Activated T-helper 17 cell treated with anti-CD3 and anti-CD28 coated beads, Interleukin-2, amount 50 U/mL, for 72 hours (primary cell): ENCODE data around the gene SLC1A6. TPM values are rescaled to one million over a fixed set of nuclear protein-coding genes. Genes with fewer than 3 reads are reported as not detected.
"Not testable (repeated sequence)": the region's sequence is repeated elsewhere in the genome, so short reads cannot be mapped to it uniquely, and the experiment has no call there.

Experiments used
- ATAC-seq: fragments of 150-1000 bp; cut with Tn5 transposase; replicated peaks from 2 replicates; pipeline ENCODE4 v1.10.0; 2021; ENCODE audit warnings: mild to moderate bottlenecking, moderate library complexity
- H3K27ac Mint-ChIP-seq: one replicate; pipeline ENCODE4 v1.8.0; 2022; ENCODE audit warnings: mixed read lengths
- H3K27me3 Mint-ChIP-seq: one replicate; pipeline ENCODE4 v1.8.0; 2022; ENCODE audit warnings: mixed read lengths
- H3K36me3 Mint-ChIP-seq: one replicate; pipeline ENCODE4 v1.8.0; 2022; ENCODE audit warnings: low read depth, mild to moderate bottlenecking, mixed read lengths
- H3K4me1 Mint-ChIP-seq: one replicate; pipeline ENCODE4 v1.8.0; 2022; ENCODE audit warnings: mixed read lengths
- H3K4me3 Mint-ChIP-seq: one replicate; pipeline ENCODE4 v1.8.0; 2022; ENCODE audit warnings: mild to moderate bottlenecking, mixed read lengths
- H3K9me3 Mint-ChIP-seq: one replicate; pipeline ENCODE4 v1.8.0; 2022; ENCODE audit warnings: mixed read lengths
- total RNA-seq, 2 donors: library from RNA; stranded (reverse); gene quantifications; one replicate each; pipeline ENCODE4 v1.2.3, GENCODE V29; 2022

The SLC1A6 gene
- total RNA-seq, 2 donors from 2014 or later = not detected

- Mint-ChIP-seq H3K27ac (no peak overlapping the region), H3K9me3 (no peaks in the 10 kb centered on the region), H3K27me3 (peaks cover 56% of the 10 kb centered on the region), H3K4me1 (no peaks in the 10 kb centered on the region), H3K36me3 (no peaks in the 10 kb centered on the region), H3K4me3 (no peak overlapping the region)
- ATAC-seq = no peak
These were observed 2.5 kb downstream of the SLC1A6 start for GRCh38 chr19:14977128-14977527.

DNA sequence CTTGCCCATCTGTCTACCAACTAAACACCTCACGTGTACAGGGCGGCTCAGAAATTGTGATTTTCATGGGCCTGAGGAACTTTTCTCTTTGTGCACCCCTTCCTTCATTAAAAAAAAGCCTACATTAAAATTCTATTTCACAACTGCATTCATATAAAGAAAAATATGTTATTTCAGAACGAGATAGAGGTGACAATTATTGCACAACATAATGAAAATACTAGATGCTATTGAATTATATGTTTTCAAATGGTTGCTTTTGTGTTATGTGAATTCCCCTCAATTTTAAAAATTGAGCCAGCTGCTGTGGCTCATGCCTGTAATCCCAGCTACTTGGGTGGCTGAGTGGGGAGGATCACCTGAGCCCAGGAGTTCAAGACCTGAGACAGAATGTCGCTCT lies 5.2 kb downstream of the SLC1A6 start:
- no peaks in the 10 kb centered on the region for H3K4me1 Mint-ChIP-seq
- no peak overlapping the region for H3K4me3 Mint-ChIP-seq
- H3K27me3 Mint-ChIP-seq = peaks cover 47% of the 10 kb centered on the region
- ATAC-seq = no peak
- H3K9me3 Mint-ChIP-seq = no peaks in the 10 kb centered on the region
- H3K36me3 Mint-ChIP-seq = no peaks in the 10 kb centered on the region
- no peak overlapping the region for H3K27ac Mint-ChIP-seq

GRCh38 chr19:14972676-14973075 lies 7.0 kb downstream of the SLC1A6 start:
- Mint-ChIP-seq H3K9me3 (no peaks in the 10 kb centered on the region), H3K27ac (no peak overlapping the region), H3K4me1 (no peaks in the 10 kb centered on the region), H3K36me3 (no peaks in the 10 kb centered on the region), H3K4me3 (no peak overlapping the region), H3K27me3 (peaks cover 37% of the 10 kb centered on the region)
- no peak for ATAC-seq

GRCh38 chr19:14971474-14971873 lies 8.2 kb downstream of the SLC1A6 start:
- Mint-ChIP-seq H3K4me3 (no peak overlapping the region), H3K36me3 (no peaks in the 10 kb centered on the region), H3K4me1 (no peaks in the 10 kb centered on the region), H3K27me3 (peaks cover 29% of the 10 kb centered on the region), H3K27ac (no peak overlapping the region), H3K9me3 (no peaks in the 10 kb centered on the region)
- ATAC-seq = no peak

GRCh38 chr19:14968247-14968646 lies 11.4 kb downstream of the SLC1A6 start:
- Mint-ChIP-seq H3K4me1 (no peaks in the 10 kb centered on the region), H3K36me3 (no peaks in the 10 kb centered on the region), H3K4me3 (no peak overlapping the region), H3K27ac (no peak overlapping the region), H3K27me3 (peaks cover 19% of the 10 kb centered on the region), H3K9me3 (no peaks in the 10 kb centered on the region)
- no peak for ATAC-seq

DNA sequence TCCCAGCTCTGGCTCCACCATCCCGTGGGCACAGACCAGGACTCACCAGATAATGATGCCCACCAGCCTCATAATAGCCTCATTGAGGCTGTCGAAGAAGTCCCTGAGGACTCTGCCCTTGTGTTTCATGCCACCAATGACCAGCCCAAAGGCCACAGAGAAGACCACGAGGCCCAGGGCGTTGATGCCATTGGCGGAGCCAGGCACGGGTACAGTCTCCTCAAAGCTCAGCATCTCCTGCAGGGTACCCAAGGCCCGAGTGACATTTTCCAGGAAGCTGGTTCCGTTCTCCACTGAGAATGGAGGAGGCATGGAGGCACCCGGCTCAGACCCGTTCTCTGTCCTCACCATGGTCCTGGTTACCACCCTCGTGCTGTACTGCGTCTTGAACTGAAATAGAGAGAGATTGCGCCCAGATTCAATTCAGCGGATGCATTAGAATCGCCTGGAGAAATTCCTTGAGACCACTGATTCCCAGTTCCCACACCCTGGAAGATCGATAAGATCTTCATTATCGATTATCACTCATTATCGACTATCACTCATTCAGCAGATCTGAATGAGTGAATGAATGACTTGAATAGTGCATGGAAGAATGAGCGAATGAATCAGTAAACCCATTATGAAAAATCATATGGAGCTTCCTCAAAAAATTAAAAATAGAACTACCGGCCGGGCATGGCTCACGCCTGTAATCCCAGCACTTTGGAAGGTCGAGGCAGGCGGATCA lies 17.5 kb downstream of the SLC1A6 start:
- Mint-ChIP-seq H3K27ac (no peak overlapping the region), H3K36me3 (no peaks in the 10 kb centered on the region), H3K27me3 (peaks cover 10% of the 10 kb centered on the region), H3K4me1 (no peaks in the 10 kb centered on the region), H3K9me3 (peaks cover 8% of the 10 kb centered on the region), H3K4me3 (no peak overlapping the region)
- ATAC-seq = no peak

DNA sequence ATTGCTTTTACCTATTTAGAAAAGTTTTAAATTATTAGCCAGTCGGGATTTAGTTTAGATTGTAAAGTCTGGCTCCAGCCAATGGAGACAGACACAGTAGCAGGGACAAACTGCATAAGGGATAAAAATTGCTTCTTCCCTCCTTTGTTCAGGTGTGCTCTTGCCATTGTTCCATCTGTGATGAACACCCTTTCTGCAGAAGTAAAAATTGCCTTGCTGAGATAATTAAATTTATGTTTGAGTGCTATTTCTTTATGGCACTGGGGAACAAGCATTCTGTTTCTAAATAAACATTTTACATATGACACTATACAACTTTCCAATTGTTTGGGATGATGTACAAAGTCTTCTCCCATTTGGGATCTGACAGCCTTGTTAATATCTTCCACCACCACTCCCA lies 20.4 kb downstream of the SLC1A6 start:
- no peak for ATAC-seq
- H3K4me3 Mint-ChIP-seq = no peak overlapping the region
- no peak overlapping the region for H3K27ac Mint-ChIP-seq
- peaks cover 17% of the 10 kb centered on the region for H3K27me3 Mint-ChIP-seq
- H3K36me3 Mint-ChIP-seq = no peaks in the 10 kb centered on the region
- no peaks in the 10 kb centered on the region for H3K4me1 Mint-ChIP-seq
- peaks cover 13% of the 10 kb centered on the region for H3K9me3 Mint-ChIP-seq

DNA sequence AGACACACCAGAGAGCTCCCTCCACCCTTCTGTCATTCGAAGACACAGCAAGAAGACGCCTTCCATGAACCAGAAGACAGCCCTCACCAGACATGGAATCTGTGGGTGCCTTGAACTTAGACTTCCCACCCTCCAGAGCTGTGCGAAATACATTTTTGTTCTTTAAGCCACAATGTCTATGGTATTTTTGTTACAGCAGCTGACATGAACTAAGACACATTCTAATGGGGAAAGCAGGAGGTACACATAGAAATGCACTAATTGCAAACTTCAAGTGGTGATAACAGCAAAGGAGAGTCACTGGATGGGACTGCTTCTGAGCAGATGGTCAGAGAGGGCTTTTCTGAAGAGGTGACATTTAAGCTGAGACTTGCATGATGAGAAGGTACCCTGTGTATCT lies 22.2 kb downstream of the SLC1A6 start:
- Mint-ChIP-seq H3K27ac (no peak overlapping the region), H3K4me1 (no peaks in the 10 kb centered on the region), H3K27me3 (peaks cover 21% of the 10 kb centered on the region), H3K36me3 (no peaks in the 10 kb centered on the region), H3K4me3 (no peak overlapping the region), H3K9me3 (peaks cover 9% of the 10 kb centered on the region)
- ATAC-seq = no peak

GRCh38 chr19:14954071-14954655 lies 25.5 kb downstream of the SLC1A6 start:
- peaks cover 20% of the 10 kb centered on the region for H3K27me3 Mint-ChIP-seq
- H3K9me3 Mint-ChIP-seq = peaks cover 5% of the 10 kb centered on the region
- peak; percentile 24 for ATAC-seq
- H3K36me3 Mint-ChIP-seq = no peaks in the 10 kb centered on the region
- no peak overlapping the region for H3K27ac Mint-ChIP-seq
- no peaks in the 10 kb centered on the region for H3K4me1 Mint-ChIP-seq
- H3K4me3 Mint-ChIP-seq = no peak overlapping the region

GRCh38 chr19:14952767-14953166 lies 26.9 kb downstream of the SLC1A6 start:
- peaks cover 20% of the 10 kb centered on the region for H3K27me3 Mint-ChIP-seq
- peaks cover 5% of the 10 kb centered on the region for H3K9me3 Mint-ChIP-seq
- no peaks in the 10 kb centered on the region for H3K4me1 Mint-ChIP-seq
- no peak for ATAC-seq
- H3K4me3 Mint-ChIP-seq = no peak overlapping the region
- H3K27ac Mint-ChIP-seq = no peak overlapping the region
- no peaks in the 10 kb centered on the region for H3K36me3 Mint-ChIP-seq

DNA sequence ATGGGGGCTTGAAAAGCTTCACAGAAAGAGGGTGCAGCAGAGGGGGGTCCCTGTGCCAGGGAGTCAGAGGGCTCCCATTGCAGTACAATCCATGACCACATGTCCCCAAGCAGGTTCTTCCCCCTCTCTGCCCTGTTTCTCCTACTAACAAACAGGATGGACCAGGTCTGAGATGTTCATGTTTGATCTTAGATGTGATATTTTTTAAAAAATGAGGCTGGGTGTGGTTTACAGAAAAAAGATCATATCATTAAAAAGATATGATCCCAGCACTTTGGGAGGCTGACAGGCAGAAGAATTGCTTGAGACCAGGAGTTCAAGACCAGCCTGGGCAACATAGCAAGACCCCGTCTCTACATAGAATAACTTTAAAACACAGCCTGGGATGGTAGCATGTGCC lies 29.2 kb downstream of the SLC1A6 start:
- ATAC-seq = no peak
- no peaks in the 10 kb centered on the region for H3K9me3 Mint-ChIP-seq
- no peak overlapping the region for H3K4me3 Mint-ChIP-seq
- H3K27ac Mint-ChIP-seq = no peak overlapping the region
- peaks cover 26% of the 10 kb centered on the region for H3K27me3 Mint-ChIP-seq
- H3K4me1 Mint-ChIP-seq = no peaks in the 10 kb centered on the region
- H3K36me3 Mint-ChIP-seq = no peaks in the 10 kb centered on the region

GRCh38 chr19:14949876-14950275 lies 29.8 kb downstream of the SLC1A6 start:
- Mint-ChIP-seq H3K9me3 (no peaks in the 10 kb centered on the region), H3K27ac (no peak overlapping the region), H3K4me1 (no peaks in the 10 kb centered on the region), H3K36me3 (no peaks in the 10 kb centered on the region), H3K27me3 (peaks cover 26% of the 10 kb centered on the region), H3K4me3 (no peak overlapping the region)
- ATAC-seq = no peak

DNA sequence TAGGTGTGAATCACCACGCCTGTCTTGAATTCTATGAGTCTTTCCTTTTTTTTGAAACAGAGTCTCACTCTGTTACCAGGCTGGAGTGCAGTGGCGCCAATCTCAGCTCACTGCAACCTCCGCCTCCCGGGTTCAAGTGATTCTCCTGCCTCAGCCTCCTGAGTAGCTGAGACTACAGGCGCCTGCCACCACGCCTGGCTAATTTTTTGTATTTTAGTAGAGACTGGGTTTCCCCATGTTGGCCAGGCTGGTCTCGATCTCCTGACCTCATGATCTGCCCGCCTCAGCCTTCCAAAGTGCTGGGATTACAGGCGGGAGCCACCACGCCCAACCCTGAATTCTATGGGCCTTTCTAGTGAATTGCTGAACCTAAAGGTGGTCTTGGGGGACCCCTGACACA lies 30.3 kb downstream of the SLC1A6 start:
- H3K27me3 Mint-ChIP-seq = peaks cover 25% of the 10 kb centered on the region
- ATAC-seq, H3K9me3 Mint-ChIP-seq, H3K4me1 Mint-ChIP-seq, H3K36me3 Mint-ChIP-seq, H3K4me3 Mint-ChIP-seq, H3K27ac Mint-ChIP-seq: not testable (repeated sequence)

- no peak for ATAC-seq
- Mint-ChIP-seq H3K4me1 (no peaks in the 10 kb centered on the region), H3K27ac (no peak overlapping the region), H3K9me3 (no peaks in the 10 kb centered on the region), H3K4me3 (no peak overlapping the region), H3K27me3 (peaks cover 14% of the 10 kb centered on the region), H3K36me3 (no peaks in the 10 kb centered on the region)
These were observed 35.2 kb downstream of the SLC1A6 start for GRCh38 chr19:14944456-14944855.

DNA sequence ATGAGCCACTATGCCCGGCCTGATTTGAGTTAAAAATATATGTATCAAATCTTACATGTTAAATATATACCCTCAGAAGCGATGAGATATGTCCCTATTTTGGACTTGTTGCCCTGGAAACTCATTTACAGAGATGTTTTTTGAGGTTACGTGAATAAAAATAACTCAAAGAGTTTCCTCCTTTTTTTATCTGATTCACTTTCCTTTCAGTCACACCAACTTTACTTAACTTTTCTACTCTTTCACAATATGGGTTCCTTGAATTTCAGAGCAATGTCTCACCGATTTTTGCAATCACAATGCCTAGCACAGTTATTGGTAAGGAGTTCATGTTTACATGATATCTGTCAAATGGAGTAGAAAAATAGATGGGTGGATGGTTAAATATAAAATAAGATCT lies 36.1 kb downstream of the SLC1A6 start:
- no peaks in the 10 kb centered on the region for H3K4me1 Mint-ChIP-seq
- H3K36me3 Mint-ChIP-seq = no peaks in the 10 kb centered on the region
- H3K27me3 Mint-ChIP-seq = peaks cover 14% of the 10 kb centered on the region
- no peak overlapping the region for H3K4me3 Mint-ChIP-seq
- no peaks in the 10 kb centered on the region for H3K9me3 Mint-ChIP-seq
- ATAC-seq = no peak
- no peak overlapping the region for H3K27ac Mint-ChIP-seq
